SK-N-MC (cell line): Measurements from ENCODE around the gene PRIM2.
"Not testable (repeated sequence)": the region's sequence is repeated elsewhere in the genome, so short reads cannot be mapped to it uniquely, and the experiment has no call there.

Experiments used
- EZH2 ChIP-seq: fragments of 200-600 bp; sonication (generic); IDR thresholded peaks from one replicate; pipeline ENCODE4 v1.6.1; 2017; ENCODE audit warnings: antibody characterized with exemption
- POLR2AphosphoS5 ChIP-seq: IDR thresholded peaks from 2 replicates; pipeline ENCODE4 v1.6.1; 2012; ENCODE audit warnings: mild to moderate bottlenecking, low read depth, low read length, borderline replicate concordance

DNA sequence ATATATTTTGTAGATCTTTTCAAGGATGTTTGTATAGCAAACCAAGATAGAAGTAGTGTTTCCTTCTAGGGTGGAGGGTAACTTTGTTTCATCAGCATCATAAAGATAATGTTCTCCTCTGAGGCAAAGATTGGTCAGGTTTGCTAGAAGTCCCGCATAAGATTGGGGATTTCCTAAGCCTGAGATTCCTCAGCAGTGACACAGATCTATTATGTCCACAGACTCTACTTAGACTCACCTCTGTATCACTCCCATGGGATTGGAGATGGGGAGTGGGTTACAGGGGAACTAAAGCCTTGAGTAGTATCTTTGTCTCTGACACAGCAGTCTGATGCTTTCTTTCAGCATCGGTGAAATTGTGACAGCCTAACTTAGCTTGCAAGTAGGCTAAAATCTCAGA lies 341.1 kb downstream of the PRIM2 start:
- not testable (repeated sequence) for TF ChIP-seq EZH2, POLR2AphosphoS5
